Measurements from ENCODE around the gene LMO7. TPM values are rescaled to one million over a fixed set of nuclear protein-coding genes. Genes with fewer than 3 reads are reported as not detected.

Gene LMO7
- total and polyA plus RNA-seq, 2 of the 4 experiments (the other 2 are of a cell fraction), result 266 to 367 TPM

DNA sequence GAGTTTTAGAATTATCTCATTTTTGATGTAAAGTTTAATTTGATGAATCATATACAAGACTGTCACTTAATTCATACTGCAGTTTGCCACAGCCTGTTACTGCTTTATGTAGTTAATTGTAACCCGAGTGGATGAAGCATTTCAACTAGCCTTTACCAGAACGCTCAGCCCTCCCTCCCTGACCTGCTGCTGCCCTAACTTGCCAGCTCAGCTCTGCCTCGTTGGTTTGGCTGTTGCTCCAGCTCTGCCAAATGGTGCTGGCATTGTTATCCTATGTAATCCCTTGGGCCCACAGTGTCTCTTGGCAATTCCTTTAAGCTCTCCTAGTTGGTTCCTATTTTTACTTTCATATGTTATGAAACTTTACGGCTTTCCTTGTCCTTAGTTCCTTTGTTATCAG is 113.3 kb downstream of the LMO7 start:
- Histone ChIP-seq H2AFZ (replicated peaks; ENCODE audit: low read length, poor library complexity) (peak overlapping the region; percentile 59), H3K27ac (ENCODE audit: insufficient read depth, low read length) (peak overlapping the region; percentile 66; the same call in 1 of the 2 replicates)

More for the DNA sequence above, 113.3 kb downstream of the LMO7 start:
- Histone ChIP-seq H3K4me2 (ENCODE audit: low read depth, low read length) (peak overlapping the region; percentile 78), H3K79me1 (ENCODE audit: low read depth in 1 of 2, low read length in 2 of 2) (peaks cover 38 to 84% of the 10 kb centered on the region in 2 experiments; a peak in 3 of 4 replicates), H3K9me3 (ENCODE audit: control insufficient read depth, insufficient read depth, low read length) (no peaks in the 10 kb centered on the region), H2AK9ac (replicated peaks; ENCODE audit: low read depth, low read length, poor library complexity) (no peak overlapping the region), H3K4me3 (ENCODE audit: insufficient read depth, low read depth, low read length) (no peak overlapping the region), H3K9ac (ENCODE audit: low read depth, low read length) (peak overlapping the region; percentile 5; the same call in 1 of the 2 replicates), H3K36me3 (ENCODE audit: control insufficient read depth, insufficient read depth, low read length) (peaks cover 2% of the 10 kb centered on the region), H2BK120ac (ENCODE audit: low read depth, low read length) (peak overlapping the region; percentile 52; the same call in 1 of the 2 replicates), H2BK20ac (ENCODE audit: low read depth, low read length) (0 out of 2 replicates have a peak overlapping the region, but pooled peaks have one; percentile 31), H3K23ac (ENCODE audit: low read depth, low read length) (peak overlapping the region; percentile 62), H3K14ac (replicated peaks; ENCODE audit: low read depth, low read length) (no peak overlapping the region; the same call in 1 of the 2 replicates), H3K27me3 (ENCODE audit: control insufficient read depth, insufficient read depth, low read length) (no peaks in the 10 kb centered on the region), H3K4ac (ENCODE audit: low read depth, low read length) (peak overlapping the region; percentile 61), H3K4me1 (ENCODE audit: control insufficient read depth, insufficient read depth, low read length) (peaks cover 4% of the 10 kb centered on the region), H3K56ac (ENCODE audit: extremely low read depth, insufficient read depth, low read length) (no peak overlapping the region), H3K18ac (ENCODE audit: low read depth, low read length) (peak overlapping the region; percentile 79), H4K8ac (ENCODE audit: low read depth in 2 of 2, low read length in 2 of 2) (peak overlapping the region in 1 of 2 experiments; percentile 44; a peak in 1 of 4 replicates), H2BK15ac (ENCODE audit: low read depth, low read length) (no peak overlapping the region), H4K91ac (ENCODE audit: insufficient read depth, low read depth, low read length) (no peak overlapping the region), H3K9me1 (ENCODE audit: insufficient read depth, low read length) (peaks cover 18% of the 10 kb centered on the region), H4K5ac (ENCODE audit: low read depth, low read length) (peak overlapping the region; percentile 95), H4K20me1 (ENCODE audit: insufficient read depth, low read length) (peaks cover 80% of the 10 kb centered on the region; the same call in 1 of the 2 replicates), H2BK5ac (ENCODE audit: low read depth, low read length, poor library complexity, severe bottlenecking) (peak overlapping the region; percentile 65), H2AK5ac (ENCODE audit: low read depth, low read length) (peak overlapping the region; percentile 10; the same call in 1 of the 2 replicates)
- POLR2A ChIA-PET (ENCODE audit: unreplicated experiment), result no interaction called here
- WGBS, 2 experiments (ENCODE audit: extremely low coverage in 2 of 2, insufficient read length in 1 of 2), result 14% methylated on average over 1 of the region's 4 CpGs; no CpG with 5 or more reads in 1 of the 2 experiments
- CTCF ChIA-PET, result interaction anchor here (0.6 to 0.7 kb wide), 2 partner anchors 12 to 52 kb away, joined by 3 to 5 read pairs; no protein-coding TSS in a partner anchor
- no TSS peak for BruUV-seq (replicated peaks)
- in situ Hi-C loops (cut with MboI; ENCODE audit: low sequenced_read_pairs), result no loop called here
- intact Hi-C loops (cut with micrococcal nuclease), result no loop called here
- peak; percentile 58 for ATAC-seq (ENCODE audit: low read depth)
- peak; percentile 47 for DNase-seq
- dilution Hi-C loops (cut with HindIII; ENCODE audit: low sequenced_read_pairs, unreplicated experiment), result no loop called here
- TF ChIP-seq, protein P1, sequence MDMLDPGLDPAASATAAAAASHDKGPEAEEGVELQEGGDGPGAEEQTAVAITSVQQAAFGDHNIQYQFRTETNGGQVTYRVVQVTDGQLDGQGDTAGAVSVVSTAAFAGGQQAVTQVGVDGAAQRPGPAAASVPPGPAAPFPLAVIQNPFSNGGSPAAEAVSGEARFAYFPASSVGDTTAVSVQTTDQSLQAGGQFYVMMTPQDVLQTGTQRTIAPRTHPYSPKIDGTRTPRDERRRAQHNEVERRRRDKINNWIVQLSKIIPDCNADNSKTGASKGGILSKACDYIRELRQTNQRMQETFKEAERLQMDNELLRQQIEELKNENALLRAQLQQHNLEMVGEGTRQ (IDR thresholded peaks at IDR 0.05; ENCODE audit: low read depth, low read length), result no peak
- TF ChIP-seq FOS (IDR thresholded peaks at IDR 0.05; ENCODE audit: low read depth, low read length) (no peak), RCOR1 (IDR thresholded peaks at IDR 0.05; ENCODE audit: insufficient replicate concordance, low read length) (no peak)
